ENCODE measurements around the gene MANSC1. TPM values are rescaled to one million over a fixed set of nuclear protein-coding genes. Genes with fewer than 3 reads are reported as not detected.
A peak's percentile ranks its signal among the peaks of the same experiment; 100 is the strongest.
"Not testable (repeated sequence)": the region's sequence is repeated elsewhere in the genome, so short reads cannot be mapped to it uniquely, and the experiment has no call there.

Gene MANSC1
- total RNA-seq, 1 experiment from 2014 or later: 32.0 TPM

DNA sequence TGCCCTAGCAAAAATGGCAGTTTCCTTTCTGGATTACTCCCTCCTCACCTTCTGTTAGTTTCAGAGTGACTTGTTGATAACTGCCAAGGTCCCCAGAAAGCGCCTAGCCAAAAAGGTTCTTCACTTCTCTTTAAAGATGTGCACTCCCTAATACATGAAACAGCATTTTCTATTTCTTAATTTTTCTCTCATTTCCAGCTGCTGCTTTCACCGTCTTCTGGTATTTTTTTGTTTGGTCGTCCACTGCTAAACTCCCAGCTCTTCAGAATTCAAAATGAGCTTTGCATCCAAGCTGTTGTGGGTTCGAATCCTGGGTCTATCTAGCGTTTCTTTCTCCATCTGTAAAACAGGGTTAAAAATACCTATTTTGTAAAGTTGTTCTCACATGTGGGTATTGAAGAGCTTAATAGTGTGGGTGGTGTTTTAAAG, 6.4 kb upstream of the MANSC1 start:
- intact Hi-C loops (cut with micrococcal nuclease; ENCODE audit: unreplicated experiment): loop anchor here (2.0 kb wide), 2 partner anchors 24 to 90 kb away; partner anchors contain the start of gene LRP6
- H3K4me3 ChIP-seq: peak overlapping the region; percentile 70
- DNase-seq: no peak
- H3K27me3 ChIP-seq (ENCODE audit: insufficient read depth, low read depth): no peaks in the 10 kb centered on the region
- peaks cover 28% of the 10 kb centered on the region for H3K79me2 ChIP-seq (ENCODE audit: low read depth)
- no peaks in the 10 kb centered on the region for H3K36me3 ChIP-seq (ENCODE audit: low read depth)
- TF ChIP-seq EZH2 (IDR thresholded peaks at IDR 0.05; ENCODE audit: low read depth) (no peak), CTCF (conservative IDR thresholded peaks at IDR 0.05) (no peak)
- no peaks in the 10 kb centered on the region for H4K20me1 ChIP-seq (ENCODE audit: insufficient read depth)
- POLR2A ChIA-PET (ENCODE audit: unreplicated experiment): interaction anchor here (0.5 to 0.8 kb wide), 6 partner anchors 18 to 741 kb away, joined by 3 to 10 read pairs (median 5); no protein-coding TSS in a partner anchor
- peak overlapping the region; percentile 89 for H2AFZ ChIP-seq
- peak overlapping the region; percentile 65 for H3K27ac ChIP-seq
- H3F3A ChIP-seq (ENCODE audit: insufficient read depth, low read depth): peaks cover 8% of the 10 kb centered on the region
- H3K4me1 ChIP-seq (replicated peaks; ENCODE audit: insufficient read depth): peaks cover 25% of the 10 kb centered on the region
- TSS peak; percentile 87 for BruUV-seq (replicated peaks)
- H3K9me2 ChIP-seq (ENCODE audit: insufficient read depth): no peaks in the 10 kb centered on the region
- H3K9me3 ChIP-seq (ENCODE audit: insufficient read depth, low read depth): no peaks in the 10 kb centered on the region
- CTCF ChIA-PET: interaction anchor here (0.6 to 1.3 kb wide), 5 partner anchors 18 to 667 kb away, joined by 4 to 10 read pairs (median 4); no protein-coding TSS in a partner anchor
- peak overlapping the region; percentile 95 for H3K4me2 ChIP-seq

DNA sequence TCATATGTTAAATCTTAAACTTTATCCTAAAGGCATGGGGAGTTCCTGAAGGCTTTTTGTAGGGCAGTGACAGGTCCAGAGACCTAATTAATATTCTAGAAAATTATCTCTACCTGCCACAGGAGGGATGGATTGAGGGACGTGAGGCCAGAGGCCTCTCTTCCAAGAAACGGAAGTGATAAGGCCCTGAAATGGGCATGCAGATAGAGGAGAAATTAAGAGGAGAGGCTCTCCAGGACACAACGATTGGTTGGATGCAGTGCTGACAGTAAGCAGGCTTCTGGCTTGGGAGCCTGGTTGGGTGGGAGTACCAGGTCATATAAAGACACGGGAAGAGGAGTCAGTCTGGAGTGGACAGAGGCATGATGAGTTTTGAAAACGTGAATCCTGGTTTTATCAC, 3.8 kb upstream of the MANSC1 start:
- no peaks in the 10 kb centered on the region for H3K36me3 ChIP-seq (ENCODE audit: low read depth)
- DNase-seq: no peak
- H3K4me3 ChIP-seq: no peak overlapping the region
- intact Hi-C loops (cut with micrococcal nuclease; ENCODE audit: unreplicated experiment): no loop called here
- peaks cover 16% of the 10 kb centered on the region for H3K79me2 ChIP-seq (ENCODE audit: low read depth)
- H3K27ac ChIP-seq: no peak overlapping the region
- no peak for TF ChIP-seq CTCF (conservative IDR thresholded peaks at IDR 0.05)
- no peak for TF ChIP-seq EZH2 (IDR thresholded peaks at IDR 0.05; ENCODE audit: low read depth)
- no peaks in the 10 kb centered on the region for H4K20me1 ChIP-seq (ENCODE audit: insufficient read depth)
- no peaks in the 10 kb centered on the region for H3K27me3 ChIP-seq (ENCODE audit: insufficient read depth, low read depth)
- no TSS peak for BruUV-seq (replicated peaks)
- H3K4me1 ChIP-seq (replicated peaks; ENCODE audit: insufficient read depth): peaks cover 43% of the 10 kb centered on the region
- no peak overlapping the region for H2AFZ ChIP-seq
- no peak overlapping the region for H3K4me2 ChIP-seq
- ChIA-PET CTCF (no interaction called here), POLR2A (ENCODE audit: unreplicated experiment) (interaction anchor here (0.7 kb wide), 1 partner anchor 210 kb away, joined by 4 read pairs; no protein-coding TSS in a partner anchor)
- H3F3A ChIP-seq (ENCODE audit: insufficient read depth, low read depth): peaks cover 25% of the 10 kb centered on the region
- H3K9me2 ChIP-seq (ENCODE audit: insufficient read depth): no peaks in the 10 kb centered on the region
- no peaks in the 10 kb centered on the region for H3K9me3 ChIP-seq (ENCODE audit: insufficient read depth, low read depth)

- Histone ChIP-seq H3K79me2 (ENCODE audit: low read depth) (peaks cover 16% of the 10 kb centered on the region), H3K9me2 (ENCODE audit: insufficient read depth) (no peaks in the 10 kb centered on the region), H3F3A (ENCODE audit: insufficient read depth, low read depth) (peaks cover 25% of the 10 kb centered on the region), H3K4me2 (no peak overlapping the region), H3K4me1 (replicated peaks; ENCODE audit: insufficient read depth) (peaks cover 43% of the 10 kb centered on the region), H3K4me3 (no peak overlapping the region), H2AFZ (no peak overlapping the region), H3K27ac (no peak overlapping the region), H3K36me3 (ENCODE audit: low read depth) (no peaks in the 10 kb centered on the region), H3K9me3 (ENCODE audit: insufficient read depth, low read depth) (no peaks in the 10 kb centered on the region), H4K20me1 (ENCODE audit: insufficient read depth) (no peaks in the 10 kb centered on the region), H3K27me3 (ENCODE audit: insufficient read depth, low read depth) (no peaks in the 10 kb centered on the region)
- no TSS peak for BruUV-seq (replicated peaks)
- DNase-seq: no peak
- no peak for TF ChIP-seq EZH2 (IDR thresholded peaks at IDR 0.05; ENCODE audit: low read depth)
- TF ChIP-seq CTCF (conservative IDR thresholded peaks at IDR 0.05): no peak
- intact Hi-C loops (cut with micrococcal nuclease; ENCODE audit: unreplicated experiment): no loop called here
- CTCF ChIA-PET: no interaction called here
- POLR2A ChIA-PET (ENCODE audit: unreplicated experiment): no interaction called here
These were observed 3.2 kb upstream of the MANSC1 start for GRCh38 chr12:12353276-12353675.

- H3K27ac ChIP-seq: peak overlapping the region; percentile 92
These were observed 1.6 kb upstream of the MANSC1 start for GRCh38 chr12:12351468-12352185.

More at GRCh38 chr12:12351468-12352185, 1.6 kb upstream of the MANSC1 start:
- H3K4me3 ChIP-seq; intact Hi-C loops (cut with micrococcal nuclease; ENCODE audit: unreplicated experiment); H4K20me1 ChIP-seq (ENCODE audit: insufficient read depth); H3K36me3 ChIP-seq (ENCODE audit: low read depth); DNase-seq; H3K27me3 ChIP-seq (ENCODE audit: insufficient read depth, low read depth); H3K9me3 ChIP-seq (ENCODE audit: insufficient read depth, low read depth); H3K9me2 ChIP-seq (ENCODE audit: insufficient read depth); BruUV-seq (replicated peaks): not testable (repeated sequence)
- Histone ChIP-seq H3K4me2 (peak overlapping the region; percentile 85), H3F3A (ENCODE audit: insufficient read depth, low read depth) (peaks cover 25% of the 10 kb centered on the region), H3K79me2 (ENCODE audit: low read depth) (peaks cover 14% of the 10 kb centered on the region), H3K4me1 (replicated peaks; ENCODE audit: insufficient read depth) (peaks cover 42% of the 10 kb centered on the region), H2AFZ (peak overlapping the region; percentile 96; the same call in 1 of the 2 replicates)
- POLR2A ChIA-PET (ENCODE audit: unreplicated experiment): interaction anchor here (0.6 kb wide), 1 partner anchor 19 kb away, joined by 5 read pairs; no protein-coding TSS in a partner anchor
- CTCF ChIA-PET: interaction anchor here (0.6 kb wide), 3 partner anchors 13 to 29 kb away, joined by 3 to 4 read pairs (median 4); no protein-coding TSS in a partner anchor

All from PC-9 (cell line).